Cardiac fibroblast (primary cell): ENCODE measurements around the gene ASTN2.

ENCODE experiments used
- DNase-seq, 2 donors: peaks; one replicate each; pipeline versions ENCODE4 v3.0.0 to v3.0.0-alpha.2; 2010; ENCODE audit warnings: low read depth in 2 of 2
- H3K4me3 ChIP-seq, 2 donors: replicated peaks in 1 of 2; 1 replicate in 1 of 2; 2 replicates in 1 of 2; pipeline ENCODE4 v1.5.1; 2011; ENCODE audit warnings: low read depth in 2 of 2, low read length in 2 of 2, mild to moderate bottlenecking in 2 of 2, moderate library complexity in 1 of 2
- TF ChIP-seq, protein P1 (sequence below): IDR thresholded peaks from one replicate; pipeline ENCODE4 v1.5.1; 2011; ENCODE audit warnings: low read depth, mild to moderate bottlenecking, low read length, inconsistent platforms

The ASTN2 gene

DNA sequence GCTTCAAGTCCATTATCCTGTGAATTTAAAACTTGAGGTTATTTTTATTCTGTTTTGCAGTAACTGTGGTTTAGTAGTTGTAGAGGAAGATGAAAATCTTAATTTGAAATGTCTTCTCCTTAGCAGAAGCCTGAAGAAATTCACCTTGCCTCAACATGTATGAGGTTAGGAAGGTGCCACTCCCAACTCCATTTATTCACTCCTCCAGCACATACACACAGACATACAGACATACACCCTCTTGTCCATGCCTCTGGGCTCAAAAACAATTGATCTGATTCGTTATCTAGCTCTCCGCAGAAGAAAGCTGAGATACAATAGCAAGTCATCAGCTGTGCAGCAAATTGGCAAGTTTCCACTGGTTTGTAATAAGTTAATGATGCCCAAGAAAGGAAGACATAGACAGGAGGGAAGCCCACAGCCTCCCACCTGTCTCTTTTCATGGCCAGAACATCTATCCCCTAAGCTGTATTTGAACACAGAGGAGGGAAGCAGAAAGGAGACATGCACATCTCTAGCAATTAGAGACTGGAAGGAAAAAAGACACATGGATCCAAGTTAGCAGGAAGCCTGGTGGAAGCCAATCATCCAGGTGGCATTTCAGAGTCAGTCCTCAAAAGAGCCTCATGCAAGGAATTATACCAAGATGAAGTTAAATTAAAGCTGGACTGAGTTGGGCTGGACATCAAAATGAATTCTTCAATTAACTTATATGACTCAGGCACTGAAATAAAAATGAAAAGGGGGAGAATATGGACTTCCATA, 257.9 kb downstream of the ASTN2 start:
- TF ChIP-seq, protein P1, sequence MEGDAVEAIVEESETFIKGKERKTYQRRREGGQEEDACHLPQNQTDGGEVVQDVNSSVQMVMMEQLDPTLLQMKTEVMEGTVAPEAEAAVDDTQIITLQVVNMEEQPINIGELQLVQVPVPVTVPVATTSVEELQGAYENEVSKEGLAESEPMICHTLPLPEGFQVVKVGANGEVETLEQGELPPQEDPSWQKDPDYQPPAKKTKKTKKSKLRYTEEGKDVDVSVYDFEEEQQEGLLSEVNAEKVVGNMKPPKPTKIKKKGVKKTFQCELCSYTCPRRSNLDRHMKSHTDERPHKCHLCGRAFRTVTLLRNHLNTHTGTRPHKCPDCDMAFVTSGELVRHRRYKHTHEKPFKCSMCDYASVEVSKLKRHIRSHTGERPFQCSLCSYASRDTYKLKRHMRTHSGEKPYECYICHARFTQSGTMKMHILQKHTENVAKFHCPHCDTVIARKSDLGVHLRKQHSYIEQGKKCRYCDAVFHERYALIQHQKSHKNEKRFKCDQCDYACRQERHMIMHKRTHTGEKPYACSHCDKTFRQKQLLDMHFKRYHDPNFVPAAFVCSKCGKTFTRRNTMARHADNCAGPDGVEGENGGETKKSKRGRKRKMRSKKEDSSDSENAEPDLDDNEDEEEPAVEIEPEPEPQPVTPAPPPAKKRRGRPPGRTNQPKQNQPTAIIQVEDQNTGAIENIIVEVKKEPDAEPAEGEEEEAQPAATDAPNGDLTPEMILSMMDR, result no peak
- DNase-seq, result no peak
- H3K4me3 ChIP-seq, result no peak overlapping the region

DNA sequence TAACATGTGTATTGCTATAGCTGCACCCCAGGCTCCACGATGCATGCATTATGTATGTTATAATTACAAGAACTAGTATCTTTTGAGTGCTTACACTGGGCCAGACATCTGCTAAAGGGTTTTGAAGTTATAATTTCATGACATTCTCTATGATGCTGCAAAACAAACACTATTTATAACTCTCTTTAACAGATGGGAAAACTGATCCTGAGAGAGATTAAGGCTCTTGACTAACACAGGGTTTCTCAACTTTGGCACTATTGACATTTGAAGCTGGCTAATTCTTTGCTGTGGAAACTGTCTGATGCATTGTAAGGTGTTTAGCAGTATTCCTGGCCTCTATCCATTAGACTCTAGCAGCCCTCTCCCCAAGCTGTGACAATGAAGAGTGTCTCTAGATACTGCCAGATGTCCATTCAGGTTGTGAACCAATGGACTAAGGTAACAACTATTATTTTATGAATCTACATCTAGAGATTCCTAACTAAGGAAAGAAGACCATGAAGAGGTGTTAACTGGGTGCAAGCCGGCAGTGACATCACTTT, 258.6 kb downstream of the ASTN2 start:
- DNase-seq, result no peak
- no peak overlapping the region for H3K4me3 ChIP-seq
- TF ChIP-seq, protein P1, result no peak

DNA sequence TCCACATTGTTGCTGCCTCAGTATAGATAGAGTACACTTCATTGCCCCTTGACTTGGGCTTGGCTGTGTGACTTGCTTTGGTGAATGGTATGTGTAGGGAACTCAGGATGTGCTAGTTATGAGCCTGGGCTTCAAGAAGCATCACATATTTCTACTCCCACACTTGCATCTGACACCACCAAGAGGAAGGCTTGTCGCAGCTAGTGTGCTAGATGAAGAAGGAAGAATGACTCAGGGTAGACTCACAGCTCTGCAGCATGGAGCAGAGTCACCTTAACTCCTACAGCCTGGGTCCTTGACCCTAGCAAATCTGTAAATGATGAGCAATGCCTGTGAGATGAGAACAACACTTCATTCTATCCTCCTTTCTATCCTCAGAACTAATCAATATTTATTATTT, 261.8 kb downstream of the ASTN2 start:
- peak in 1 of 2 donors; percentile 2 for DNase-seq
- H3K4me3 ChIP-seq, result no peak overlapping the region
- TF ChIP-seq, protein P1, result no peak

DNA sequence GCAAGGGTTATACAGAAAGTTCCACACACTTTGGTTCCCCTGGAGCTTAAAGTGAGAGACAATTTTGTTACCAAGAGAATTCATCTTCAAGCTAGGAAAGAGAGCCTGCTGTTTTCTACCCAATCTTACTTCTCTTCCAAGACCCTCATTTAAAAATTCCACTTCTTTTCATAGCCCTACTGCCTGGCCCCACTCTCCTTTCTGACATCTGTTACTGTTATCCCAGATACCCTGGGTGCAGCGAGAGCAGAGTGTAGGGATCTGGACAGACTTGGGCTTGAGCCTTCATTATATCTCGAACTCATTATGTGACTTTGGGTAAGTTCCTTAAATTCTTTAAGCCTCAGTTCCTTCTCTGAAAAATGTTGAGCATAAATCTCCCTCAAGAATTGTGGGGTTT, 263.1 kb downstream of the ASTN2 start:
- H3K4me3 ChIP-seq, result no peak overlapping the region
- TF ChIP-seq, protein P1, result no peak
- no peak for DNase-seq

- DNase-seq, result no peak
- H3K4me3 ChIP-seq, result no peak overlapping the region
- TF ChIP-seq, protein P1, result no peak
Observed at GRCh38 chr9:117149996-117150395, 264.9 kb downstream of the ASTN2 start.

GRCh38 chr9:117145811-117146490, 268.9 kb downstream of the ASTN2 start:
- TF ChIP-seq, protein P1, result no peak
- DNase-seq, result no peak

More at GRCh38 chr9:117145811-117146490, 268.9 kb downstream of the ASTN2 start:
- no peak overlapping the region for H3K4me3 ChIP-seq
